ENCODE measurements around the gene PSAT1. TPM values are rescaled to one million over a fixed set of nuclear protein-coding genes. Genes with fewer than 3 reads are reported as not detected.
A peak's percentile ranks its signal among the peaks of the same experiment; 100 is the strongest.

PSAT1 gene
- polyA plus RNA-seq, 3 donors, result 66.6 to 73.3 (median 67.9) TPM

- DNase-seq (ENCODE audit: low read depth in 3 of 3, low spot score in 2 of 3), result no peak
These were observed 61.6 kb downstream of the PSAT1 start for GRCh38 chr9:78358329-78359051.

- DNase-seq (ENCODE audit: low read depth in 3 of 3, low spot score in 2 of 3), result no peak
These were observed 66.3 kb downstream of the PSAT1 start for GRCh38 chr9:78363221-78363620.

- peak in 1 of 3 donors; percentile 14 for DNase-seq (ENCODE audit: low read depth in 3 of 3, low spot score in 2 of 3)
These were observed 69.1 kb downstream of the PSAT1 start for GRCh38 chr9:78365748-78366697.

DNA sequence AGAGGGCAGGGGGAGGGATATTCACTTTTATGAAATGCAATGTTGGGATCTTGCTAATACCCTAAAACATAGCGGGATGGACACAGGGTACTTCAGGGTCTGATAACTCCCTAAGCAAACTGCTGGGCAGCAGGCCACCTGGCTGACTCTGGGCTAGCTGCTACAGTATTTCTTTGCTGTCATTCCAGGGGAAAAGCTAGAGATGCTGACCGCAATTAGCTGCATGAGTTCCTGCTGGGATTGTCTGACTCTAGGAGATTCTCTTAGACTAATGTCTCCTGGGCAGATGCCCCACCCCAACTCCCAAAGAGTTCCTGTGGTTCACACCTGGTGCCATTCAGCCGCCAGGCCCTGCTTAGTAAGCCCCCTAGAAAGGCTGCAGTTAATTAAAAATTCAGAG, 69.9 kb downstream of the PSAT1 start:
- DNase-seq (ENCODE audit: low read depth in 3 of 3, low spot score in 2 of 3), result no peak

GRCh38 chr9:78368236-78368635, 71.3 kb downstream of the PSAT1 start:
- no peak for DNase-seq (ENCODE audit: low read depth in 3 of 3, low spot score in 2 of 3)

- DNase-seq (ENCODE audit: low read depth in 3 of 3, low spot score in 2 of 3), result peak; percentile 33 to 66 (median 66)
These were observed 72.8 kb downstream of the PSAT1 start for GRCh38 chr9:78369639-78370219.

DNA sequence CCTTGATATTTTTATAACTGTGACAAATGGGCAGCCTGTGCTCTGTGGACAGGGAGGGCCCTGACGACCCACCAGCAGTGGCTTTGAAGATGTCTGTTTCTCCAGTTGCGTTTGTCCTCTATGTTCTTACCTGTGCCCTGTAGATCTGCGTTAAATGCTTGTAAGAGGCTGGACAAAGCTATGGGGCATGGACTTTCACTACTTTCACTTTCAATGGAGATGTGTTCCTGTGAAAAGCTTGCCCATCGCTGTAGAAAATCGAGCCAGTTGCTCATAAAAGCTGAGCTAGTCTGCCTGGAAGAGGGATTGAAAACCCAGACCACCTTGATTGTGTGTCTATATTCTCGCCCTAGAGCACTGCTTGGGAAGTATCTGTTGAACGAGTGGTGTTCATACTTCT, 74.1 kb downstream of the PSAT1 start:
- no peak for DNase-seq (ENCODE audit: low read depth in 3 of 3, low spot score in 2 of 3)

GRCh38 chr9:78371981-78372380, 75.1 kb downstream of the PSAT1 start:
- DNase-seq (ENCODE audit: low read depth in 3 of 3, low spot score in 2 of 3), result no peak

Other genes with a start within 250 kb of the PSAT1 start
- 10 to 100 TPM; 27.3 to 33.0 (median 30.6) TPM for gene CEP78, start 61.0 kb upstream of the PSAT1 start, polyA plus RNA-seq (ENCODE audit: insufficient read length in 3 of 3)

Data from right renal cortex interstitium (tissue), 3 donors.